ENCODE results near the gene USH1C. TPM values are rescaled to one million over a fixed set of nuclear protein-coding genes. Genes with fewer than 3 reads are reported as not detected.

Gene USH1C
- polyA plus RNA-seq (ENCODE audit: insufficient read length in 12 of 12): 10 to 100 TPM in 1 of 12 donors, 1 to 10 TPM in 1, under 1 TPM in 9, not detected in 1; 0.15 to 18.1 (median 0.48) TPM
- long read RNA-seq, donor 1, transcript USH1C-202 (21 exons, 2,237 nt): minor isoform, 16 of 103 reads
- long read RNA-seq, donor 1, transcript USH1C-211 (1 exons, 1,194 nt): major isoform, 32 of 103 reads
- long read RNA-seq, donor 1, partial matches to known transcripts: 50 of 103 reads
- long read RNA-seq, donor 1, other reads (novel, unspliced or antisense): 0 of 103 reads
- long read RNA-seq, donor 2: 0 reads
- long read RNA-seq, donor 3: 0 reads
- long read RNA-seq, donor 4: 0 reads
- long read RNA-seq, donor 5: 0 reads
- long read RNA-seq, donor 6: 0 reads
- long read RNA-seq, donor 7: 0 reads
- long read RNA-seq, donor 8: 0 reads
- long read RNA-seq, donor 9: 0 reads
- long read RNA-seq, donor 10: 0 reads
- long read RNA-seq, donor 11: 0 reads

- DNase-seq: no peak
Measured at GRCh38 chr11:17544181-17544622, at the start of gene USH1C. TSS of gene USH1C (minus strand) at chr11:17544416. CDS start at chr11:17544307, 109 bp downstream.

GRCh38 chr11:17593466-17594245, 49.4 kb upstream of the USH1C start:
- DNase-seq: no peak

- DNase-seq: no peak
Measured at GRCh38 chr11:17591293-17591692, 47.1 kb upstream of the USH1C start.

DNA sequence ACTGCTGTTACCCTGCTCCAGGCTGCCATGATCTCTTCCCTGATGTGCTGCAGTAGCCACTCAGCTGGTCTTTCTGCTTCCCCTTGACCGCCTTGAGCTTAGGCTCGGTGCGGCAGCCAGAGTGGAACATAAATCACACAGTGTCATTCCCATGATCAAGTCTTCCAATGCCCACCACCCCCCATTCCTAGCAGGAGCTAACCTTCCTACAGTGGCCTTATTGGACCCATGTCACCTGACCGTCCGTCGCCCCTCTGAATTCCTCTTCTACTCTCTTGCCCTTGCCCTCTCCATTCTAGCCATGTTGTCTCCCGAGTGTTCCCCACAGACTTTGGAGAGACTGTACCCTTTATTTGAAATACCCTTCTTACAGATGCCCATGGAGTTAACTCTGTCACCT, 46.2 kb upstream of the USH1C start:
- no peak for DNase-seq

DNA sequence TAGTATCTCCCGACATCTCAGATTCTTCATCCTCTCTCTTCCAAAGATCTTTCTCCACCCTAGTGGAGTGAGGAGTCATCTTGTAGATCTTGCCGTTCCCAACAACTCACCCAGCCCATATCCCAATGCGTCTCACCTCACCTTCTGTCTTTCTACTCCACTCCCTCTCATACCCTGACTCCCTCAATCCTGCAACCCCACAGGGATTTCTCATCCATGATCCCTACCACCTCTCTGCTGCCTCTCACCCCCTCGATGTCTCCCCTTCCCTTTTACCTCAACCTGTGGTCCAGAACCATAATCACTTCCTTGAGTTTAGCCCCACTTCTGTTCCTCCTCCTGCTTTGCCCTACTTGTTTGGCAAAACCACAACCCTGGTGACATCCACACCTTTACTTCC, 44.5 kb upstream of the USH1C start:
- DNase-seq: no peak

DNA sequence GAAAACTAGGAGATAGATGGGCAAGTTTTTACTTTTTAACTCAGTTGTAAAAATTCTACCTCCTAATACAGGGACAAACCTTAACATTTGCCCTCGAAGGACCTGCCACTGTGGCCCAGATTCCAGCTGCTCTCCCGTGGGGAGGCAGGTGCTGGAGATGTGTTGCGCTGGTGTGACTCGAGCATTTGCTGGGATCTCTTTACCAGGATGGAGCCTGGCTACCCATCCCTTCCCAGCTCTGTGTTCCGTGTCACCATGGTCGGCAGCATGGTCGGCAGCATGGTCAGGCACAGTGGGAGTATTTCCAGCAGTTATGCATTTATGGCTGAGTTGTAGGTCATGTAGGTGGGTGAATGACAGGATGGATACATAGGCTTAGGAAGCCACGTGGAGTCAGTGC, 44.0 kb upstream of the USH1C start:
- DNase-seq: no peak

- DNase-seq: no peak
Measured at GRCh38 chr11:17585911-17586695, 41.9 kb upstream of the USH1C start.

GRCh38 chr11:17581732-17582053, 37.5 kb upstream of the USH1C start:
- no peak for DNase-seq

- no peak for DNase-seq
Measured at GRCh38 chr11:17581036-17581731, 37.0 kb upstream of the USH1C start.

DNA sequence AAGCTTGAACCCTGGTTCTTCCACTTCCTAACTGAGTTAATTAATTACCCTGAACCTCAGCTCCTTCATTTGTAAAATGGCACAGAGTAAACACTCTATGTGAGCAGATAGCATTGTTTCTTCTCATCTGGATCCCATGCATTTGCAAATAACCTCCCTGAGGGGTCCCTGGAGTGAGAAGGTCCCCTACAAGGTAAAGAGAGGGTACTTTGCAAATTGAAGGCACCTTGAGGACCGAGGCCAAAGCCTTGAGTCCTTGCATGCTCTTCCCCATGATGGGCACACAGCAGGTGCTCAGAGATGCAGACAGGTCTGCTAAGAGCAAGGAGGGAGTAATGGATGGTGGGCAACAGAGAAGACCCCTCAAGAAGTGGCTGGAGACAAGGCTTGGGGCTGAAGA, 36.1 kb upstream of the USH1C start:
- DNase-seq: no peak

- DNase-seq: no peak
Measured at GRCh38 chr11:17579451-17579850, 35.2 kb upstream of the USH1C start.

- no peak for DNase-seq
Measured at GRCh38 chr11:17578958-17579357, 34.7 kb upstream of the USH1C start.

GRCh38 chr11:17578296-17578695, 34.1 kb upstream of the USH1C start:
- no peak for DNase-seq

DNA sequence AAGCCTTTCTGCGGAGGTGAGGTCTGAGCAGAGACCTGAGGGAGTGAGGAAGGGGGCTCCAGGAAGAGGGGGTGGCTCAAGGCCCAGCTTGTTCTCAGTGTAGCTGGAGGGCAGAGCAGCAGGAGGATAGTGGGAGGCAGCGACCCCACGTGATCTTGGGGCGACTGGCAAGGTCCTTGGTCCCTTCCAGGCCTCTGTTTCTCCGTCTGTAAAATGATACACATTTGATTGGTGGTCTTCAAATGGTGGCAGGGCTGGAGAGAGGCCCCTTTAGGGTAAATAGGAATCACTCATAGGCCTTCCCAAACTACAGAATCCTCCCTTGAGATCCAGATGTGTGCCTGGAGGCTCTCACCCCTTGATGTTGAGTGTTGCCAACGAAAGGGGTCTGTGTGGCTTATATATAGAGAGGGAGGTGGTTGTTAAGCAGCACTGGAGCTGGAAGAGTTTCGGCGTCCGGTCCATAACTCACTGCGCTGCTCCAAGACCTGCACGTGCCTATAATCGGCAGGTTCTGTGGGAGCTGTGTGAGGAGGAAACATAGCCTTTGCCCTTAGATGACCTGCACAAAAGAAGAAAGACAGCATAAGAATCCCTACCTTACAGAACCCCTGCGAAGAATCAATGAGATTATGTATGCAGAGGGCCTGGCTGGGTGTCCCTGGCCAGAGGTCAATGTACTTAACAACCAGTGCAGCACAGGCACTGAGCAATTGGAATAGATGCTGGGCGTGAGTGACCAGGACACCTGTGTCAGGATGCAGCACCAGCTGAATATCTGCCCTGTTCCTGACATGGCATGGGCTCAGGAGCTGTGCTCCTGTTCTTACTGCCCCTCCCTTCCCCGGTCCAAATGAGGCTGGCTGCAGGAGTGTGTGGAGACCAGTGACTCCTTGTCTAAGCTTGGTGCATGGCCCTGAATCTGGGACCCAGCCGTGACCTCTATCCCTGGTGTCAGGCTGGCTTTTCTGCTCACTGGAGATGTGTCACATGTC, 31.5 kb upstream of the USH1C start:
- no peak for DNase-seq

DNA sequence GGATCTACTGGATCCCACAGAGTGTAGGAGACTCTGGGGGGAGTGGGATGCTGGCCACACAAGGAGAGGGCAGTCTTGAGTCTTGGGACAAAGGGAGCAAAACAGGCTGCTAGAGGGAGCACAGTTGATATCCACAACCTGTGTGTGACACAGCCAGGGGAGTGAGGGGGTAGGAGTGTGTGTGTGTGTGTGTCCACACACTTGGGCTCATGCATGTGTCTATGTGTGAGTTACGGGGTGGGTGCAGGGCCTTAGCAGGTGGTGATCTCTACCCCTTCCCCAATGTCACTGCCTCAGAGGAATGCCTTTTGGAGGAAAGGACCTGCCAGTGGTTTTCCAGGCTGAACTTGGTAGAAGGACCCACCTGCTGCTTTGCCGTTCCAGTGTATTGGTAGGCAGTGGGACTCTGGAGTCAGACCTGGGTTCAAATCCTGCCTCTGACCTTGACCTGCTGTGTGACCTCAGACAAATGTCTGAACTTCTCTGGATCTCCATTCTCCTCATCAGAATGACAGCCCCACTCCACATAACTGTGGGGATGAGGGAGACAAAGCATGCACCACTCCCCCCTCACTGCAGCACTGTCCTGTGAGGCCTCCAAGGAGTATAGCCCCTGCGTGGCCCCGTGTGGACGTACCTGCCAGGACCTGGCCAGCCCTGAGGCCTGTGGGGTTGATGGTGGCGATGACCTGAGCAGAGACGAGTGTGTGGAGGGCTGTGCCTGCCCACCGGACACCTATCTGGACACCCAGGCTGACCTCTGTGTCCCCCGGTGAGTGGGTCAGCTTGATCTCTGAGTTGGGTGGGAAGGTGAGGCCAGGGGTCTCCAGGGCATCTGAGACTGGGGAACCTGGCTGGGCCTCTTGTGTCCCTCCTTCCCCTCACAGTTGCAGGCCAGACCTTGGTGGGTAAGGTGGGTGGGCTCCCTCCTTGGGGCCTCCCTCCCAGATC, 30.2 kb upstream of the USH1C start:
- DNase-seq: no peak

DNA sequence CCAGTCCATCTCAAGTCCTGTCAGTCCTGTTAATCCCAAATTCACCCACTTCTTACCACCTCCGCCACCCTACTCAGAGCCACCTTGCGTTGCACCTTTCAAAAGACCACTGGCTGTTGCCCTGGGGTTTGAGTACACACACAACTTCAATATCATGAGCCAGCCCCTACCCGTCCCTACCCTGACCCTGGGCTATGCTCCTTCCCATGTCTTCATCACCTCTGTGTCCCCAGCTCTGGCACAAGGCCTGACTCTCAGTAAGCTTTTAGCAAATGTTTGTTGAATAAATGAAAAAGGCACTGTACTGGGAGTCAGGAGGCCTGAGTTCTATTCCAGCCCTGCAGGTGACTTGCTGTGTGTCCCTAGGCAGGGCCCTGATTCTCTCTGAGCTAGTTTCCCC, 29.3 kb upstream of the USH1C start:
- DNase-seq: no peak

- no peak for DNase-seq
Measured at GRCh38 chr11:17572791-17573460, 28.7 kb upstream of the USH1C start.

- DNase-seq: no peak
Measured at GRCh38 chr11:17572359-17572690, 28.1 kb upstream of the USH1C start.

Data from muscle of arm (tissue), 14 donors.